Neural cell (in vitro differentiated cells): ENCODE data around the gene RBMS3.

Experiments
- CTCF ChIP-seq: fragments of 450-650 bp; IDR thresholded peaks from 2 replicates; pipeline ENCODE4 v1.5.1; 2014; ENCODE audit warnings: antibody characterized with exemption, mild to moderate bottlenecking, moderate library complexity; ENCODE audit not compliant: poor library complexity, severe bottlenecking
- EP300 ChIP-seq: fragments of 450-650 bp; conservative IDR thresholded peaks from 2 replicates; pipeline ENCODE4 v1.6.1; 2014; ENCODE audit warnings: antibody characterized with exemption, mild to moderate bottlenecking, moderate library complexity; ENCODE audit not compliant: poor library complexity, severe bottlenecking
- EZH2 ChIP-seq: fragments of 200-600, 300-800 bp; shearing (Covaris generic), sonication (generic); IDR thresholded peaks from 2 replicates; pipeline ENCODE4 v1.6.1; 2014; ENCODE audit warnings: antibody characterized with exemption, low read length, borderline replicate concordance, mild to moderate bottlenecking; ENCODE audit not compliant: insufficient read depth, poor library complexity, severe bottlenecking
- MXI1 ChIP-seq: fragments of 450-650 bp; conservative IDR thresholded peaks from 2 replicates; pipeline ENCODE4 v1.6.1; 2014; ENCODE audit warnings: antibody characterized with exemption, mild to moderate bottlenecking; ENCODE audit not compliant: poor library complexity, severe bottlenecking
- POLR2AphosphoS5 ChIP-seq: IDR thresholded peaks from 2 replicates; pipeline ENCODE4 v1.6.1; 2012
- SMC3 ChIP-seq: fragments of 450-650 bp; conservative IDR thresholded peaks from 2 replicates; pipeline ENCODE4 v1.6.1; 2014; ENCODE audit warnings: antibody characterized with exemption, mild to moderate bottlenecking, moderate library complexity; ENCODE audit not compliant: poor library complexity
- TAF1 ChIP-seq: IDR thresholded peaks from 2 replicates; pipeline ENCODE4 v1.6.1; 2012; ENCODE audit warnings: low read depth
- TF ChIP-seq, protein P1 (sequence below): IDR thresholded peaks from 2 replicates; pipeline ENCODE4 v1.6.1; 2012; ENCODE audit warnings: borderline replicate concordance

DNA sequence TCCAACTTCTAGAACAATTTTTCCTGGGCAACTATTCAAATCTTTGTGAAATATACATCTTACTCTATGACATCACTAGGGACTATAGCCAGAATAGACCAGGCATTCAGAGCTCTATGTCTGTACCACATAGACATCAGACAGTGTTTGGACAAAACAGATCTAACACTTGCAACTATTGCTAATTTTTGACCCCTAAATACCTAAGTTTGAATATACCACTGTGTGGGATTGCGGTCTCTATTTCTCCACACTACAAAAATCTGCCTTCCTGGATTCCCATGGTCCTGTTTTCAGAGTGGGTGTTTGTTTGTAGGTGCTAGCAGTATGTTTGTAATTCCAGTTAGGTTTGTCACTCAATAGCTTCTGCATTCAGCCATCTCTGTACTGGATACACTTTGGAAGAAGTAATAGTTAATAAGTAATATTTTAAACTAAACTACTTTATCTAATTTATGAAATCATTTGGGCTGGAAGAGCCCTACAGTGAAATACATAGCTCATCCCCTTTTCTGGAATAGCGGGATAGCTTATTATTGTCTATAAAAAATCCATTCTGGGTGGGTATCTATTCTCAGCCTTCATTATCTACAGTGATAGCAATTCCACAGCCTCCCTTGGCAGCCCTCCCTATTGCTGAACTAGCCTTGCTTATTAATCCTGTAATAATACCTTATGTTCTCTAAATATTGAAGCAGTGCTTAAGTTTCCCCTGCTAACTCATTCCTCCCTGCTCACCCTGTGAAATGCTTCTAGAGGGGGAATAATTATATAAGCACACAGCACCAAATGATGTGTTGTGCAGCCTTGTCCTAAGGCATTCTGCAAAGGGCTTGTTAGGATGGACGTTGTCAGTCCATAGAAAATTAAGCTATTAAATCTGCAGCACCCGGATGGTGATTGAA lies 49.4 kb downstream of the RBMS3 start:
- TF ChIP-seq MXI1 (no peak), CTCF (no peak), SMC3 (no peak), TAF1 (no peak), EP300 (no peak), EZH2 (no peak), POLR2AphosphoS5 (no peak)
- TF ChIP-seq, protein P1, sequence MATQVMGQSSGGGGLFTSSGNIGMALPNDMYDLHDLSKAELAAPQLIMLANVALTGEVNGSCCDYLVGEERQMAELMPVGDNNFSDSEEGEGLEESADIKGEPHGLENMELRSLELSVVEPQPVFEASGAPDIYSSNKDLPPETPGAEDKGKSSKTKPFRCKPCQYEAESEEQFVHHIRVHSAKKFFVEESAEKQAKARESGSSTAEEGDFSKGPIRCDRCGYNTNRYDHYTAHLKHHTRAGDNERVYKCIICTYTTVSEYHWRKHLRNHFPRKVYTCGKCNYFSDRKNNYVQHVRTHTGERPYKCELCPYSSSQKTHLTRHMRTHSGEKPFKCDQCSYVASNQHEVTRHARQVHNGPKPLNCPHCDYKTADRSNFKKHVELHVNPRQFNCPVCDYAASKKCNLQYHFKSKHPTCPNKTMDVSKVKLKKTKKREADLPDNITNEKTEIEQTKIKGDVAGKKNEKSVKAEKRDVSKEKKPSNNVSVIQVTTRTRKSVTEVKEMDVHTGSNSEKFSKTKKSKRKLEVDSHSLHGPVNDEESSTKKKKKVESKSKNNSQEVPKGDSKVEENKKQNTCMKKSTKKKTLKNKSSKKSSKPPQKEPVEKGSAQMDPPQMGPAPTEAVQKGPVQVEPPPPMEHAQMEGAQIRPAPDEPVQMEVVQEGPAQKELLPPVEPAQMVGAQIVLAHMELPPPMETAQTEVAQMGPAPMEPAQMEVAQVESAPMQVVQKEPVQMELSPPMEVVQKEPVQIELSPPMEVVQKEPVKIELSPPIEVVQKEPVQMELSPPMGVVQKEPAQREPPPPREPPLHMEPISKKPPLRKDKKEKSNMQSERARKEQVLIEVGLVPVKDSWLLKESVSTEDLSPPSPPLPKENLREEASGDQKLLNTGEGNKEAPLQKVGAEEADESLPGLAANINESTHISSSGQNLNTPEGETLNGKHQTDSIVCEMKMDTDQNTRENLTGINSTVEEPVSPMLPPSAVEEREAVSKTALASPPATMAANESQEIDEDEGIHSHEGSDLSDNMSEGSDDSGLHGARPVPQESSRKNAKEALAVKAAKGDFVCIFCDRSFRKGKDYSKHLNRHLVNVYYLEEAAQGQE = no peak
